GM12874 (cell line): ENCODE measurements around the gene KRTAP13-1.

ENCODE experiments used
- TF ChIP-seq, protein P1 (sequence below): IDR thresholded peaks from 2 replicates; pipeline ENCODE4 v1.5.1; 2011; ENCODE audit warnings: low read depth, mild to moderate bottlenecking, control low read depth, low read length, moderate library complexity; ENCODE audit not compliant: insufficient read depth

KRTAP13-1 gene

DNA sequence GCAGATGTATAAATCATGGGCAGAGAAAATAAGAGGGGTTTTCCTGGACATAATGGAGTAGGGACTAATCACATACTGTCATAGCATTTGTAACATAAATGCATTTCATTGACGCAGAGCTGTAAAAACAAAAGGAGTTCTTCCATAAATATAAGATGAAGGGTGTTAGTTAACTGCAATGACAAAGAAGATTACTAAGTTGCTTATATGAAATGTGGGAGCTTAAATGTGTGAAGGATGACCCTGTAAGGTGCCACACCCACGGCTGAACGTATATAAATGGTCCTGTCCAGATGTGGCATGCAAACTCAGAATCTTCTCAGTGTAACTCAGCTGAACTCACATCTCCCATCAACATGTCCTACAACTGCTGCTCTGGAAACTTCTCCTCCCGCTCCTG is at the start of gene KRTAP13-1:
TSS of gene KRTAP13-1 (plus strand) at position 301 of the 400 bp plus-strand sequence. CDS start at position 357, 56 bp downstream.
- TF ChIP-seq, protein P1, sequence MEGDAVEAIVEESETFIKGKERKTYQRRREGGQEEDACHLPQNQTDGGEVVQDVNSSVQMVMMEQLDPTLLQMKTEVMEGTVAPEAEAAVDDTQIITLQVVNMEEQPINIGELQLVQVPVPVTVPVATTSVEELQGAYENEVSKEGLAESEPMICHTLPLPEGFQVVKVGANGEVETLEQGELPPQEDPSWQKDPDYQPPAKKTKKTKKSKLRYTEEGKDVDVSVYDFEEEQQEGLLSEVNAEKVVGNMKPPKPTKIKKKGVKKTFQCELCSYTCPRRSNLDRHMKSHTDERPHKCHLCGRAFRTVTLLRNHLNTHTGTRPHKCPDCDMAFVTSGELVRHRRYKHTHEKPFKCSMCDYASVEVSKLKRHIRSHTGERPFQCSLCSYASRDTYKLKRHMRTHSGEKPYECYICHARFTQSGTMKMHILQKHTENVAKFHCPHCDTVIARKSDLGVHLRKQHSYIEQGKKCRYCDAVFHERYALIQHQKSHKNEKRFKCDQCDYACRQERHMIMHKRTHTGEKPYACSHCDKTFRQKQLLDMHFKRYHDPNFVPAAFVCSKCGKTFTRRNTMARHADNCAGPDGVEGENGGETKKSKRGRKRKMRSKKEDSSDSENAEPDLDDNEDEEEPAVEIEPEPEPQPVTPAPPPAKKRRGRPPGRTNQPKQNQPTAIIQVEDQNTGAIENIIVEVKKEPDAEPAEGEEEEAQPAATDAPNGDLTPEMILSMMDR = no peak

- TF ChIP-seq, protein P1 = no peak
Measured at GRCh38 chr21:30348506-30348905, 47.3 kb upstream of the KRTAP13-1 start, which contains the start of gene KRTAP23-1. Gene KRTAP23-1, minus strand, starts transcription at chr21:30348606. Its CDS starts 0 bp downstream, at chr21:30348606.

DNA sequence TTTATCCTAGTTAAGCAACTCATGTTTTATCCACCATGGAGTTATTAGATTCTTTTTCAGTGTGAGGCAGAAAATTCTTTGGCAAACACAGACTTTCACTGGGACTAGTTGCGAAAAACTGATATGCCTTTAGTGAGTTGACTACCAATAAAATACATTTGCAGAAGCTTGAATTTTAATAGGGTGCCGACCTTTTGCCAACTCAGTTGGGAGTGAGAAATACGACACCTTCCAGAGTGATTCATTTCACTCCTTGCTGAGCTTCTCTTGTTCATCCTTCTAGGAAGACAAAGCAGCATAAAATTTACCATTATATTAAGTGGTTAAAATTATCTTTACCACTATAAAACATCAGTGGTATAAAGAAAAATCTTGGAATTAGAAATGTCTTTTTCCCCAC is 46.3 kb upstream of the KRTAP13-1 start:
- TF ChIP-seq, protein P1 = no peak

GRCh38 chr21:30351534-30351933 is 44.3 kb upstream of the KRTAP13-1 start:
- TF ChIP-seq, protein P1 = no peak

GRCh38 chr21:30354308-30355005 is 41.4 kb upstream of the KRTAP13-1 start:
- TF ChIP-seq, protein P1 = no peak

DNA sequence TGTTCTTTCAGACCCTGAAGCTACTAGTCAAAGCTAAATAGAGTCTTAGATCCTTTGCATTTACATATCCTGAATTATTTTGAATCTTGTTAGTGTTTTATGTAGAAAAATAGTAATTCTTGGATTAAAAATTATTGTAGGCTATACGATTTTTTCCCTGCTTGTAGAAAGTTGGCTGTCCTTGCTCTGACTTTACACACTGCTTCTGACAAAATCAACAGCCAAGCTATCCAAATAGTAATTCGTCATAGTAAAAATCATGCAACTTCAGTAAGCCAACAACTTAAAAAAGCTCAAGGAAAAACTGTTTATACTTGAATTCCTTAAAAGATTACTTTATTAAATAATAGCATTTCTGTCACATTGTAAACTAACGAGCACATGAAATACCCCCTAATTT is 39.9 kb upstream of the KRTAP13-1 start:
- TF ChIP-seq, protein P1 = no peak

DNA sequence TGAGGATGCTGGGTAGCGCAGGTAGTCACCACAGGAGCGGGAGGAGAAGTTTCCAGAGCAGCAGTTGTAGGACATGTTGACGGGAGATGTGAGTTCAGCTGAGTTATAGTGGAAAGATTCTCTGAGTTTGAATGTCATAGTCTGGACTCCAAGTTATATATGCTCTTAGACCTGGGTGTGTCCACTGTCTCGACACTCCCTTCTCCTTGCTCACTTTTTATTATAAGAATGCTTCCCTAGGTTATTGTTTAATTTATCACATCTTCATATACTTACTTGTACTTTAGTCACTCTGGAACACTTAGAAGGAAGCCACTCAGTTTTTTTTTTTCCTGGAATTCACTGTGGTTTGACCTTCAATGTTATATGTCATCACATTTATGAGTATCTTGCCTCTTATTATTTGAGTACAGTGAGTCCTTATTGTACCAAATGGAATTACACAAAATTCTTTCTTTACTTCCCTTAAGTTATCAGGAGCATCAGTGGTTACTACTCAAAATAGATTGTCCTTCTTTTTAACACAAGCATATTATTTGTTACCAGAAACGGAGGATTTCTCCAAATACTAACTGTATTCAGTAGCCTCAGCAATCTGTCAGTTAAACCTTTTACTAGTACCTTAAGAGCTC is 23.6 kb upstream of the KRTAP13-1 start, which contains the start of gene KRTAP13-2:
TSS of gene KRTAP13-2 (minus strand) at position 133 of the 632 bp plus-strand sequence. CDS start at position 75, 58 bp downstream.
- TF ChIP-seq, protein P1 = no peak
